Lung (tissue), 12 donors: ENCODE results near the gene CDH23. TPM values are rescaled to one million over a fixed set of nuclear protein-coding genes. Genes with fewer than 3 reads are reported as not detected.

Experiments
- ATAC-seq: fragments of 200-7000 bp; cut with Tn5 transposase; one replicate; pipeline ENCODE4 v1.9.1; 2020; ENCODE audit warnings: moderate number of reproducible peaks; ENCODE audit not compliant: insufficient read depth, low FRiP score
- DNase-seq, 3 donors: peaks; one replicate each; pipeline ENCODE4 v3.0.0-alpha.2; 2013 to 2017
- H3K27ac ChIP-seq, 2 donors: one replicate each; pipeline ENCODE4 v1.5.1; 2013; ENCODE audit warnings: mild to moderate bottlenecking in 2 of 2, moderate library complexity in 2 of 2, control low read depth in 1 of 2, inconsistent platforms in 1 of 2, low read depth in 1 of 2, low read length in 1 of 2
- H3K27me3 ChIP-seq, 3 donors: one replicate each; pipeline ENCODE4 v1.5.1; 2013; ENCODE audit warnings: low read length in 2 of 3; ENCODE audit not compliant: control insufficient read depth in 3 of 3, insufficient read depth in 3 of 3
- H3K36me3 ChIP-seq, 4 donors: one replicate each; pipeline ENCODE4 v1.5.1; 2013; ENCODE audit warnings: low read length in 4 of 4, mild to moderate bottlenecking in 1 of 4, moderate library complexity in 1 of 4; ENCODE audit not compliant: control insufficient read depth in 4 of 4, insufficient read depth in 4 of 4
- H3K4me1 ChIP-seq, 5 donors: one replicate each; pipeline ENCODE4 v1.5.1; 2013; ENCODE audit warnings: low read length in 5 of 5, mild to moderate bottlenecking in 2 of 5, moderate library complexity in 1 of 5; ENCODE audit not compliant: control insufficient read depth in 5 of 5, insufficient read depth in 5 of 5
- H3K4me3 ChIP-seq: one replicate; pipeline ENCODE4 v1.5.1; 2013; ENCODE audit warnings: mild to moderate bottlenecking, control low read depth, moderate library complexity
- H3K9ac ChIP-seq, 2 donors: one replicate each; pipeline ENCODE4 v1.5.1; 2013; ENCODE audit warnings: low read length in 2 of 2, control low read depth in 1 of 2; ENCODE audit not compliant: insufficient read depth in 1 of 2
- H3K9me3 ChIP-seq, 4 donors: one replicate each; pipeline ENCODE4 v1.5.1; 2013; ENCODE audit warnings: low read length in 3 of 4, mild to moderate bottlenecking in 1 of 4, moderate library complexity in 1 of 4; ENCODE audit not compliant: control insufficient read depth in 4 of 4, insufficient read depth in 3 of 4
- CTCF ChIP-seq: IDR thresholded peaks from 2 replicates; pipeline ENCODE4 v1.5.1; 2012; ENCODE audit warnings: mild to moderate bottlenecking; ENCODE audit errors: control extremely low read depth, extremely low read depth
- WGBS, 2 donors: extraction: QIAGEN DNeasy Blood & Tissue Kit; methylation state at CpG; one replicate each; pipeline ENCODE4 v1.1.7; 2013; 5-methylcytosine and 5-hydroxymethylcytosine counted together
- polyA plus RNA-seq, 2 donors: library from polyadenylated mRNA; stranded (reverse); fragments of 200-250 nt; gene quantifications; one replicate each; pipeline ENCODE4 v1.2.1, GENCODE V29; 2013
- total RNA-seq, 2 donors: library from RNA; depleted of rRNA in 1 of 2; stranded (reverse); fragments of >200 nt in 1 of 2; gene quantifications; one replicate each; pipeline ENCODE4 v1.2.1, GENCODE V29; 2014 to 2021
- donor health status: control.
- donor health status: control.
- donor health status: Bipolar disorder and iron deficiency.
- donor health status: healthy.
- donor health status: DM: yes; HTN: yes; CAD: no.

Gene CDH23
- total and polyA plus RNA-seq, 4 donors = 4.5 to 29.5 (median 6.0) TPM

- H3K27ac ChIP-seq = no peak overlapping the region
- no peak overlapping the region for H3K9ac ChIP-seq
- H3K27me3 ChIP-seq = no peaks in the 10 kb centered on the region
- H3K4me3 ChIP-seq = no peak overlapping the region
- DNase-seq = peak in 2 of 3 donors; percentile 88 to 90
- TF ChIP-seq CTCF = no peak
- peaks cover 0 to 12% (median 5%) of the 10 kb centered on the region in 4 donors for H3K9me3 ChIP-seq
- H3K4me1 ChIP-seq = peaks cover 0 to 6% (median 0%) of the 10 kb centered on the region in 5 donors
- no peak for ATAC-seq
- 42 to 73% methylated on average over 1 of the region's 1 CpG for WGBS, 2 donors
- H3K36me3 ChIP-seq = no peaks in the 10 kb centered on the region
These were observed 17.6 kb downstream of the CDH23 start for GRCh38 chr10:71414359-71414758.

- no peak for TF ChIP-seq CTCF
- DNase-seq (no peak), ATAC-seq (no peak)
- Histone ChIP-seq H3K27me3 (no peaks in the 10 kb centered on the region), H3K4me3 (no peak overlapping the region), H3K9me3 (peaks cover 0 to 8% (median 0%) of the 10 kb centered on the region in 4 donors), H3K36me3 (no peaks in the 10 kb centered on the region), H3K9ac (no peak overlapping the region), H3K27ac (no peak overlapping the region), H3K4me1 (peaks cover 0 to 5% (median 0%) of the 10 kb centered on the region in 5 donors)
These were observed 22.4 kb downstream of the CDH23 start for GRCh38 chr10:71419002-71419540.

GRCh38 chr10:71419750-71420149, 23.0 kb downstream of the CDH23 start:
- DNase-seq (no peak), ATAC-seq (no peak)
- Histone ChIP-seq H3K36me3 (no peaks in the 10 kb centered on the region), H3K4me3 (no peak overlapping the region), H3K27ac (no peak overlapping the region), H3K4me1 (peaks cover 0 to 5% (median 0%) of the 10 kb centered on the region in 5 donors), H3K9me3 (peaks cover 0 to 8% (median 0%) of the 10 kb centered on the region in 4 donors), H3K9ac (no peak overlapping the region), H3K27me3 (no peaks in the 10 kb centered on the region)
- TF ChIP-seq CTCF = no peak
- 88 to 90% methylated on average over 2 of the region's 2 CpGs for WGBS, 2 donors

GRCh38 chr10:71421075-71421434, 24.3 kb downstream of the CDH23 start:
- Histone ChIP-seq H3K27me3 (no peaks in the 10 kb centered on the region), H3K9me3 (peaks cover 0 to 8% (median 0%) of the 10 kb centered on the region in 4 donors), H3K4me3 (no peak overlapping the region), H3K36me3 (no peaks in the 10 kb centered on the region), H3K9ac (no peak overlapping the region), H3K27ac (no peak overlapping the region), H3K4me1 (no peaks in the 10 kb centered on the region)
- no peak for DNase-seq
- 75 to 97% methylated on average over 4 of the region's 4 CpGs for WGBS, 2 donors
- no peak for TF ChIP-seq CTCF
- ATAC-seq = no peak
